ENCODE results near the gene TCF12.
A peak's percentile ranks its signal among the peaks of the same experiment; 100 is the strongest.

TCF12 gene

DNA sequence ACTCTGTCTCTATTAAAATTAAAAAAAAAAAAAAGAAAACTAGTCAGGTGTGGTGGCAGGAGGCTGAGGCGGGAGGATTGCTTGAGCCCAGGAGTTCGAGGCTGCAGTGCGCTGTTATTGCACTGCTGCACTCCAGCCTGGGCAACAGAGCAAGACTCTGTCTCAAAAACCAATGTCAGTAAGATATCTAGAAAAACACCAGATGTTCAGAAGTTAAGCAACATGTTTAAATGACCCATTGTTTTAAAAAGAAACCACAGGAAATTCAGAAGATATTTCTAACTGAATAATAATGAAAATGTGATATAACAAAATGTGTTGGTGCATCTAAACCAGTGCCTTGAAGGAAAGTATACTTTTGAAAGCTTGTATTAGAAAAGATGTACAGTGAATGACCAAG is 254.5 kb downstream of the TCF12 start:
- Histone ChIP-seq H3K36me3 (replicated peaks) (no peaks in the 10 kb centered on the region; the same call in 1 of the 2 replicates), H3K9me3 (no peaks in the 10 kb centered on the region), H3K27me3 (ENCODE audit: low read depth) (no peaks in the 10 kb centered on the region), H3K4me1 (no peaks in the 10 kb centered on the region), H3K4me3 (no peak overlapping the region)
- no peak for DNase-seq (ENCODE audit: low spot score in 2 of 2)
- in situ Hi-C loops (cut with MboI; ENCODE audit: low sequenced_read_pairs) = no loop called here

DNA sequence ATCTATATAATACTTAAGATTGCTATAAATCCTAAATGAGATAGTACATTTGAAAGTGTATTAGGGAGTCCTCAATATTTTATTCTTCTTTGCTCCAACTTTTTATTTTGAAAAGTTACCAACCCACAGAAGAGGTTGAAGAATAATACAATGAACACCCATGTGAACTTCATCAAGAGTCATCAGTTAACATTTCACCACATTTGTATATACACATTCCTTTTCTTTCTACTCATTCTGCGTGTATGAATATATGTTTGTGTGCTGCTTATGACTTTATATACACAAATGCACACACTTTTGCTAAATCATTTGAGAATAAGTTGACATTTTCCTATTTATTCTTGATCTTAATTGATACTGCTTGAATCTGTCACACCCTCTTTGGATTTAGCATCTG is 264.6 kb downstream of the TCF12 start:
- DNase-seq (ENCODE audit: low spot score in 2 of 2) = no peak
- no peak overlapping the region for H3K4me3 ChIP-seq
- no peaks in the 10 kb centered on the region; the same call in 1 of the 2 replicates for H3K4me1 ChIP-seq
- H3K27me3 ChIP-seq (ENCODE audit: low read depth) = no peaks in the 10 kb centered on the region
- H3K9me3 ChIP-seq = no peaks in the 10 kb centered on the region
- in situ Hi-C loops (cut with MboI; ENCODE audit: low sequenced_read_pairs) = no loop called here
- H3K36me3 ChIP-seq (replicated peaks) = no peaks in the 10 kb centered on the region

- in situ Hi-C loops (cut with MboI; ENCODE audit: low sequenced_read_pairs) = no loop called here
- no peaks in the 10 kb centered on the region; the same call in 1 of the 2 replicates for H3K4me1 ChIP-seq
- H3K9me3 ChIP-seq = no peaks in the 10 kb centered on the region
- DNase-seq (ENCODE audit: low spot score in 2 of 2) = no peak
- H3K27me3 ChIP-seq (ENCODE audit: low read depth) = no peaks in the 10 kb centered on the region
- no peaks in the 10 kb centered on the region for H3K36me3 ChIP-seq (replicated peaks)
- H3K4me3 ChIP-seq = no peak overlapping the region
Measured at GRCh38 chr15:57183614-57184344, 265.3 kb downstream of the TCF12 start.

DNA sequence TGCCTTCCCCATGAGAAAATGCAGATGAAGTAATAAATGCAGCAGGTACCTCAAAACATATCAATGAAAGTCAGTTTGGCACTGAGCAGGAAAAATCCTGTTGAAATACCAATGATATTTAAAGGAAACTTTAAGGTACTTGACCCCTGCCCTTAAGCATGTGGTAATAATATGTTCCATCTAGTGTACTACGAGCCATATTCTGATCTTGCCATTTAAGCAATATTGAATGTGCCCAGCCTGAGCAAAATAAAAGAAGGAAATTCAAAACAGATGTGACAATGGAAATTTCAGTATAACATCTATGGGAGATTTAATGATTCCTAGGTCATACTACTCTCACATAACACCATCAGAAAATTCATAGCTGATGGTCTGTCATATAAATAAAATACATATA is 266.1 kb downstream of the TCF12 start:
- H3K27me3 ChIP-seq (ENCODE audit: low read depth) = no peaks in the 10 kb centered on the region
- no peak for DNase-seq (ENCODE audit: low spot score in 2 of 2)
- in situ Hi-C loops (cut with MboI; ENCODE audit: low sequenced_read_pairs) = no loop called here
- H3K4me3 ChIP-seq = no peak overlapping the region
- no peaks in the 10 kb centered on the region for H3K9me3 ChIP-seq
- peaks cover 3% of the 10 kb centered on the region for H3K4me1 ChIP-seq
- H3K36me3 ChIP-seq (replicated peaks) = no peaks in the 10 kb centered on the region

- Histone ChIP-seq H3K36me3 (replicated peaks) (no peaks in the 10 kb centered on the region), H3K4me1 (peaks cover 6% of the 10 kb centered on the region), H3K9me3 (no peaks in the 10 kb centered on the region), H3K27me3 (ENCODE audit: low read depth) (no peaks in the 10 kb centered on the region), H3K4me3 (no peak overlapping the region)
- in situ Hi-C loops (cut with MboI; ENCODE audit: low sequenced_read_pairs) = no loop called here
- no peak for DNase-seq (ENCODE audit: low spot score in 2 of 2)
Measured at GRCh38 chr15:57185507-57186074, 267.1 kb downstream of the TCF12 start.

DNA sequence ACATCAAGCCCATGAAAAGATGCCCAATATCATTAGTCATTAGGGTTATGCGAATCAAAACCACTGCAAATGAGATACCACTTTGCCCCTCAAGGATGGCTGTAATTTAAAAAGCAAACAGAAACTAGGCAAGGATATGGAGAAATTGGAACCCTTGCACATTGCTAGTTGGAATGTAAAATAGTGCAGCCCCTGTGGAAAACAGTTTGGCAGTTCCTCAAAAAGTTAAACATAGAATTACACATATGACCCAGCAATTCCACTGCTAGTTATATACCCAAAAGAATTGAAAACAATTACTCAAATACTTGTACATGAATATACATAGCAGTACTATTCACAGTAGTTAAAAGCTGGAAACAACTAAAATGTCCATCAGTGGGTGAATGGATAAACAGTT is 271.0 kb downstream of the TCF12 start:
- Histone ChIP-seq H3K4me1 (peaks cover 6% of the 10 kb centered on the region), H3K9me3 (no peaks in the 10 kb centered on the region), H3K4me3 (no peak overlapping the region), H3K36me3 (replicated peaks) (0 out of 2 replicates have a peak, but pooled peaks cover 7% of the 10 kb centered on the region), H3K27me3 (ENCODE audit: low read depth) (no peaks in the 10 kb centered on the region)
- no peak for DNase-seq (ENCODE audit: low spot score in 2 of 2)
- in situ Hi-C loops (cut with MboI; ENCODE audit: low sequenced_read_pairs) = no loop called here

- Histone ChIP-seq H3K36me3 (replicated peaks) (0 out of 2 replicates have a peak, but pooled peaks cover 7% of the 10 kb centered on the region), H3K4me1 (peaks cover 6% of the 10 kb centered on the region), H3K4me3 (no peak overlapping the region), H3K27me3 (ENCODE audit: low read depth) (no peaks in the 10 kb centered on the region), H3K9me3 (no peaks in the 10 kb centered on the region)
- DNase-seq (ENCODE audit: low spot score in 2 of 2) = no peak
- in situ Hi-C loops (cut with MboI; ENCODE audit: low sequenced_read_pairs) = no loop called here
Measured at GRCh38 chr15:57190208-57190607, 271.8 kb downstream of the TCF12 start.

DNA sequence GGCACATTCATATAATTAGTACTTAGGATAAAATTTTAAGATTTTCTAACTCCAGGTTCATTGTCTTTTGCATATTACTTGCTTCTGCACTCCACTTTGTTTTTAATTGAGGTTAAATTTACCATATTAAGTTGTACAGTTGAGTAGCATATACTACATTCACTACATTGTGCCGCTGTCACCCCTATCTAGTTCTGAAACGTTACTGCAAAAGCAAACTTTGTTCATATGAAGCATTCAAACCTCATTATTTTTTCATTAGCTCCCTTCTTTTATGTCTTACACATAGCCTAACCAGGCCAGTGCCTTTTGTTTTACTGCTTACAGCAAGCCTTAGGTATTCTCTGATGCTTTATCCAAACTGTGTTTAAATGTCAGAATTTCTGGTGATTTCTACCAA is 274.7 kb downstream of the TCF12 start:
- peaks cover 19% of the 10 kb centered on the region for H3K4me1 ChIP-seq
- DNase-seq (ENCODE audit: low spot score in 2 of 2) = no peak
- H3K4me3 ChIP-seq = no peak overlapping the region
- H3K27me3 ChIP-seq (ENCODE audit: low read depth) = no peaks in the 10 kb centered on the region
- H3K9me3 ChIP-seq = no peaks in the 10 kb centered on the region
- 0 out of 2 replicates have a peak, but pooled peaks cover 7% of the 10 kb centered on the region for H3K36me3 ChIP-seq (replicated peaks)
- in situ Hi-C loops (cut with MboI; ENCODE audit: low sequenced_read_pairs) = no loop called here

GRCh38 chr15:57195326-57195725 is 276.9 kb downstream of the TCF12 start:
- Histone ChIP-seq H3K27me3 (ENCODE audit: low read depth) (no peaks in the 10 kb centered on the region), H3K4me3 (no peak overlapping the region), H3K4me1 (peaks cover 27% of the 10 kb centered on the region), H3K9me3 (no peaks in the 10 kb centered on the region), H3K36me3 (replicated peaks) (0 out of 2 replicates have a peak, but pooled peaks cover 7% of the 10 kb centered on the region)
- DNase-seq (ENCODE audit: low spot score in 2 of 2) = no peak
- in situ Hi-C loops (cut with MboI; ENCODE audit: low sequenced_read_pairs) = no loop called here

GRCh38 chr15:57196865-57197264 is 278.4 kb downstream of the TCF12 start:
- no peak overlapping the region for H3K4me3 ChIP-seq
- peaks cover 27% of the 10 kb centered on the region for H3K4me1 ChIP-seq
- H3K9me3 ChIP-seq = no peaks in the 10 kb centered on the region
- DNase-seq (ENCODE audit: low spot score in 2 of 2) = no peak
- H3K36me3 ChIP-seq (replicated peaks) = 0 out of 2 replicates have a peak, but pooled peaks cover 7% of the 10 kb centered on the region
- no peaks in the 10 kb centered on the region for H3K27me3 ChIP-seq (ENCODE audit: low read depth)
- in situ Hi-C loops (cut with MboI; ENCODE audit: low sequenced_read_pairs) = no loop called here

- Histone ChIP-seq H3K27me3 (ENCODE audit: low read depth) (no peaks in the 10 kb centered on the region), H3K4me3 (no peak overlapping the region), H3K9me3 (no peaks in the 10 kb centered on the region), H3K36me3 (replicated peaks) (0 out of 2 replicates have a peak, but pooled peaks cover 6% of the 10 kb centered on the region), H3K4me1 (peaks cover 27% of the 10 kb centered on the region)
- DNase-seq (ENCODE audit: low spot score in 2 of 2) = peak in 1 of 2 experiments; percentile 35
- in situ Hi-C loops (cut with MboI; ENCODE audit: low sequenced_read_pairs) = no loop called here
Measured at GRCh38 chr15:57198131-57198530, 279.7 kb downstream of the TCF12 start.

DNA sequence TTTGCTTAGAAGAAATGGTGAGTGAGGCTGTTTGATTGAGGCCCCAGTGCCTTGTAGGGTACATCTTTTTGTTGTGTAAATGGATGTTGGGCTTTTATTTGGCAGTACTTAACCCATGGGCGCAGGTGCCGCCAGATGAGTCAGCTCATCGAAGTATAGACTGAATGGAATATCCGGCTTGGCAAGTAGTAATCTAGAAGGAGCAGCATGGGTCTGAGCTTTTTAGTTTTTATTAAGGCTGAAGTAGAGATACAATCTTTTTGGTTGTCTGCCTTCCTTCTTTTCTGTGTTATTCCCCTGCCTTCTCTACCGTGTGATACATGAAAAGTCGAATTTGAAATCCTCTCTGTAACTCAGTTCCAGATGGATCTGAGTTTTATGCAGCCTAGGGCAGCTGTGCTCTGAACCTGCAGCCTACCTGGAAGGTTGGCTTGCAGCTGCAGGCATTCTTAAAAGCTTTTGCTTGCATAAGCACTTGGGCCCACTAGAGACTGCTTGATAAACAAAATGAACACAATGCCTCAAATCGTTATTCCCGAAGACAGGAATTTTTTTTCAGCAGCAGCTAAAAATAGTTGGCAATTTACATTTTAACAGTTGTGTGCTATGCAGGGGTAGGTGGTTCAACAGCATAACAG is 280.3 kb downstream of the TCF12 start:
- Histone ChIP-seq H3K9me3 (no peaks in the 10 kb centered on the region), H3K4me1 (peaks cover 27% of the 10 kb centered on the region), H3K36me3 (replicated peaks) (no peaks in the 10 kb centered on the region), H3K27me3 (ENCODE audit: low read depth) (no peaks in the 10 kb centered on the region), H3K4me3 (no peak overlapping the region)
- DNase-seq (ENCODE audit: low spot score in 2 of 2) = peak; percentile 68 to 79
- in situ Hi-C loops (cut with MboI; ENCODE audit: low sequenced_read_pairs) = no loop called here

DNA sequence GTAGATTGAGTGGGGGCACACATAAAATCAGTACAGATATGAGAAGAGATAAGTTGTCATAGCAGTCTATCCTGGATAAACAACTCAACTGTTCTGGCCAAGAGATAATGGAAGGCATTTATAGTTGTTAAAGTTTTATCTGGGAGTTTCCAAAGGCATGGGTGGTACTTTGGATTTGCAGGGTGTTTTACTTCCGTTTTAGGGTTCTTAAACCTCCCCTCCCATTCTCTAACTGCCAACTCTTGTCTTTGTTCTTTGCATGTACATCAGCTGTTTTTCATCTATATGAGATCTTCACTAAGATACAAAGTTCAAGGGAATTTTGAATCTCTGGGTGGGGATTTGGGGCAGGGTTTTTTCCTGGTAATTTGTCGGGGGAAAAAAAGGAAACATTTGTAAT is 283.1 kb downstream of the TCF12 start:
- H3K4me3 ChIP-seq = no peak overlapping the region
- no peaks in the 10 kb centered on the region for H3K36me3 ChIP-seq (replicated peaks)
- H3K27me3 ChIP-seq (ENCODE audit: low read depth) = no peaks in the 10 kb centered on the region
- H3K4me1 ChIP-seq = peaks cover 41% of the 10 kb centered on the region
- in situ Hi-C loops (cut with MboI; ENCODE audit: low sequenced_read_pairs) = no loop called here
- H3K9me3 ChIP-seq = no peaks in the 10 kb centered on the region
- no peak for DNase-seq (ENCODE audit: low spot score in 2 of 2)

DNA sequence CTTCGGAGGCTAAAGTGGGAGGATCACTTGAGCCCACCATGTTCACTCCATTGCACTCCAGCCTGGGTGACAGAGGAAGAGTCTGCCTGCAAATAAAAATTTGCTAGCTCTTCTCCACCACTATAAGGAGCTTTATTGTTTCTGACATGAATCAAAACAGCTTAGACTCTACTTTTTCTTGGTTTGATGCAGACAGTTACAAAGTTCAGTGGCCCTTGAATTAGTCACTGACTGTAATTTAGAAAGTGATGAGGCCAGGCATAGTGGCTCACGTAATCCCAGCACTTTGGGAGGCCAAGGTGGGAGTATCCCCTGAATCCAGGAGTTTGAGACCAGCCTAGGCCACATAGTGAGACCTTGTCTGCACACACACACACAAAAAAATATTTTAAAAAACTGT is 285.5 kb downstream of the TCF12 start:
- H3K27me3 ChIP-seq (ENCODE audit: low read depth) = no peaks in the 10 kb centered on the region
- H3K9me3 ChIP-seq = no peaks in the 10 kb centered on the region
- DNase-seq (ENCODE audit: low spot score in 2 of 2) = no peak
- in situ Hi-C loops (cut with MboI; ENCODE audit: low sequenced_read_pairs) = no loop called here
- peaks cover 24% of the 10 kb centered on the region for H3K4me1 ChIP-seq
- no peaks in the 10 kb centered on the region for H3K36me3 ChIP-seq (replicated peaks)
- no peak overlapping the region for H3K4me3 ChIP-seq
